C4-2B (cell line): Measurements from ENCODE around the gene MAP3K7CL.
A peak's percentile ranks its signal among the peaks of the same experiment; 100 is the strongest.

Source experiments
- H3K27ac ChIP-seq: fragments of 450-650 bp; 2 replicates; pipeline ENCODE4 v1.5.1; 2017
- CTCF ChIP-seq: fragments of 450-650 bp; conservative IDR thresholded peaks from 2 replicates; pipeline ENCODE4 v1.5.1; 2017; ENCODE audit warnings: mild to moderate bottlenecking
- ZFX ChIP-seq: fragments of 450-650 bp; IDR thresholded peaks from 2 replicates; pipeline ENCODE4 v1.6.1; 2017

Gene MAP3K7CL

GRCh38 chr21:29170944-29171343, 40.5 kb downstream of the MAP3K7CL start:
- TF ChIP-seq CTCF (no peak), ZFX (no peak)
- H3K27ac ChIP-seq, result no peak overlapping the region

- H3K27ac ChIP-seq, result no peak overlapping the region
- TF ChIP-seq CTCF (no peak), ZFX (no peak)
These were observed 41.8 kb downstream of the MAP3K7CL start for GRCh38 chr21:29172282-29172681.

GRCh38 chr21:29174607-29175013, 44.2 kb downstream of the MAP3K7CL start:
- peak overlapping the region; percentile 65; the same call in 1 of the 2 replicates for H3K27ac ChIP-seq
- TF ChIP-seq ZFX (no peak), CTCF (no peak)

GRCh38 chr21:29175408-29176134, 45.1 kb downstream of the MAP3K7CL start:
- TF ChIP-seq ZFX (no peak), CTCF (no peak)
- peak overlapping the region; percentile 82 for H3K27ac ChIP-seq

GRCh38 chr21:29176471-29177120, 46.2 kb downstream of the MAP3K7CL start:
- no peak for TF ChIP-seq ZFX
- no peak for TF ChIP-seq CTCF
- H3K27ac ChIP-seq, result peak overlapping the region; percentile 82

GRCh38 chr21:29177800-29178199, 47.4 kb downstream of the MAP3K7CL start:
- no peak overlapping the region for H3K27ac ChIP-seq
- TF ChIP-seq CTCF, result no peak
- no peak for TF ChIP-seq ZFX

GRCh38 chr21:29178926-29179325, 48.5 kb downstream of the MAP3K7CL start:
- no peak overlapping the region for H3K27ac ChIP-seq
- TF ChIP-seq CTCF (no peak), ZFX (no peak)
